IPS-NIHi7 (cell line): ENCODE results near the gene RING1.
"Not testable (repeated sequence)": the region's sequence is repeated elsewhere in the genome, so short reads cannot be mapped to it uniquely, and the experiment has no call there.

Experiments
- DNase-seq: peaks from one replicate; pipeline ENCODE4 v3.0.0; 2012; ENCODE audit warnings: mixed read lengths; ENCODE audit errors: extremely low spot score

The RING1 gene

GRCh38 chr6:33205191-33206026 is 2.9 kb upstream of the RING1 start:
- no peak for DNase-seq

GRCh38 chr6:33206027-33206863 is 2.1 kb upstream of the RING1 start:
- no peak for DNase-seq

DNA sequence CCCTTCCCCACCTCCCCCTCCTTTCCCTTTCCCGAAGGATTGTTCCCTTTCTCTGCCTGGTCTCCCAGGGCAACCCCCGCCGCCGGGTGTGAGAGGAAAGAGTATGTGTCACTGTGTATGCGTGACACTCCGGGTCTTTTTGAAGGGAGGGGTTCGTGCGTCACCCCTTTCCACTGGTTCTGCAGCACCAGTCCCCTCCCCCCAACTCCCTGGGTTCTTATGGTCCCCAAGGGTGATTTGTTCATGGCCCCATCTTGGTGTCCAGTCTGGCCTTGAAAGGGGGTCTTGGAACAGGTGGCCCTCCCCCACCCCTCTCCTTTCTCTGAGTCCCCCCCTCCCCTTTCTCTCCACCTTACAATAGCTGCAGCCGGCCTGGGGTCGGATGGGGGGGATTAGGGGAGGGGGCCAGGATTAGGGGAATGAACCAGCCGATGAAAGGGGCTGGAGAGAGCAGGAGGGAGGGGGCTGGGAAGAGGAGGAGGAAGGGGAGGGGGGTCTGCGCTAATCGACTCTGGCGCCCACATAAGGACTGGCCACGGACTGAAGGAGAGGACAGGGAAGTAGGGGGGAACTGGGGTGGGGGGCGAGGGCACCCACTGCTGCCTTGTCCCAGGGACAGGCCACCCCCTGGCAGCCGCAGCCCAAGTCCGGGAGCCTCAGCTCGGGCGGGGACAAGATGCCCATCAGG is 1.3 kb upstream of the RING1 start:
- DNase-seq = no peak

GRCh38 chr6:33207552-33208090 is 679 bp upstream of the RING1 start:
- DNase-seq = no peak

GRCh38 chr6:33209856-33210255 is 1.6 kb downstream of the RING1 start:
- DNase-seq = no peak

DNA sequence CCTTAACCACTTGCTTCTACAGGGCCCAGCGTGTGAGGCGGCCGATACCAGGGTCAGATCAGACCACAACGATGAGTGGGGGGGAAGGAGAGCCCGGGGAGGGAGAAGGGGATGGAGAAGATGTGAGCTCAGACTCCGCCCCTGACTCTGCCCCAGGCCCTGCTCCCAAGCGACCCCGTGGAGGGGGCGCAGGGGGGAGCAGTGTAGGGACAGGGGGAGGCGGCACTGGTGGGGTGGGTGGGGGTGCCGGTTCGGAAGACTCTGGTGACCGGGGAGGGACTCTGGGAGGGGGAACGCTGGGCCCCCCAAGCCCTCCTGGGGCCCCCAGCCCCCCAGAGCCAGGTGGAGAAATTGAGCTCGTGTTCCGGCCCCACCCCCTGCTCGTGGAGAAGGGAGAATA is 2.8 kb downstream of the RING1 start:
- DNase-seq = no peak

GRCh38 chr6:33211666-33212422 is 3.5 kb downstream of the RING1 start:
- DNase-seq = peak; percentile 55

GRCh38 chr6:33212857-33213165 is 4.5 kb downstream of the RING1 start:
- DNase-seq = no peak

- DNase-seq = peak; percentile 65
These were observed 5.1 kb downstream of the RING1 start for GRCh38 chr6:33213166-33213988.

GRCh38 chr6:33213989-33214335 is 5.7 kb downstream of the RING1 start:
- no peak for DNase-seq

DNA sequence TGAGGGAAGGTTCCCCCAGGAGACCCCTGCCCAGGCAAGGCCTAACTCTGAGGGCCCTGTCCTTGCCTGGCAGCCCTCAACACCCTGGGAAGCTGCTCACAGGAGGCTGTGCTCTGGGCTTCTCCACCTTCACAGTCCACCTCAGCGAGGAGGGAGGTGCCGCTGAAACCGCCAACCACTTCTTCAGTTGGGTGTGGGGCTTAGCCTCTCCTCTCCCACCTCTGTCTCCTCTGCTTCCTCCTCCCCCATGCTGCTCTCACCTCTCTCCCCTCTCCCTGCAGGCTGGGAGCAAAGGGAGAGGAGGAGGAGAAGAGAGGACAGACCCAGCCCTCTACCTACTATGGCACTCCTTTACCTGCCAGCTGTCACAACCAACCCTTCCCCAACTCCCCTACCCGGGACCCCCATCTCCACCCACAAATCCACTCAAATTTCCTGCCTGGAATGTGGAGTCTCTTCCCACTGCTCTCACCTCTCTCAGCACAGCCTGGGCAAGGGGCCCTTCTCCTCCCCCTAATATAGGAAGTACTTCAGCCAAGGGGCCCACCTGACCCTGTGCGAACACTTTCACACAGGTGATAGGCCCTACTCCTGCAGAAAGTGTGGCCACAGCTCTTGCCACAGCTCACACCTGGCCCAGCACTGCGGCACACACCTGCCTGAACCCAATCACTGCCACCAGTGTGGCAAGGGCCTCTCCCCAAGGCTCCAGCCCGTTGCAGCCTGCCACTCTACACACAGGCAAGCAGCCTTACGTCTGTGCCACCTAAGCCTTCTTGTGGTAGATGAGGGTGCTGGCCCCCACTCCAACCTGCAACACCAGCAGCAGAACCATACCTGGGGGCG is 7.2 kb downstream of the RING1 start:
- no peak for DNase-seq

GRCh38 chr6:33216117-33216649 is 7.9 kb downstream of the RING1 start:
- DNase-seq = no peak

- no peak for DNase-seq
These were observed 8.9 kb downstream of the RING1 start for GRCh38 chr6:33217246-33217645.

GRCh38 chr6:33217681-33218080 is 9.4 kb downstream of the RING1 start:
- no peak for DNase-seq

- DNase-seq = not testable (repeated sequence)
These were observed 18.3 kb downstream of the RING1 start for GRCh38 chr6:33226503-33227120.

- peak; percentile 31 for DNase-seq
These were observed 26.9 kb downstream of the RING1 start for GRCh38 chr6:33235221-33235634.

- no peak for DNase-seq
These were observed 28.0 kb downstream of the RING1 start for GRCh38 chr6:33236328-33236727.

DNA sequence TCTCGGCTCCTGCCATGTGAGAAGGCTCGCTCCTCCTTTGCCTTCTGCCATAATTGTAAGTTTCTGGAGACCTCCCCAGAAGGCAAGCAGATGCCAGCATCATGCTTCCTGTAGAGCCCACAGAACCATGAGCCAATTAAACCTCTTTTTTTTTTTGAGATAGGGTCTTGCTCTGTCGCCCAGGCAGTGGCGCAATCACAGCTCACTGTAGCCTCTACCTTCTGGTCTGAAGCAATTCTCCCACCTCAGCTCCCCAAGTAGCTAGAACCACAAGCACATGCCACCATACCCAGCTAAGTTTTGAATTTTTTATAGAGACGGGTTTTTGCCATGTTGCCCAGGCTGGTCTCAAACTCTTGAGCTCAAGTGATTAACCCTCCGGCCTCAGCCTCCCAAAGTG is 28.6 kb downstream of the RING1 start:
- no peak for DNase-seq

GRCh38 chr6:33237741-33238140 is 29.4 kb downstream of the RING1 start:
- DNase-seq = no peak
